ENCODE results near the gene ZFY. TPM values are rescaled to one million over a fixed set of nuclear protein-coding genes. Genes with fewer than 3 reads are reported as not detected.

Gene ZFY
- polyA plus RNA-seq, 10 donors: 0.38 to 13.9 (median 9.8) TPM; not detected in 3

Other genes starting within 250 kb of the ZFY start
- under 1 TPM in 2 of 10 donors, not detected in 8; 0.16 to 0.25 TPM for gene SRY, start 147.7 kb upstream of the ZFY start, polyA plus RNA-seq (ENCODE audit: insufficient read length in 10 of 10)
- 100 to 1,000 TPM in 6 of 10 donors, 1 to 10 TPM in 4; 1.5 to 698 (median 579) TPM for gene RPS4Y1, start 93.8 kb upstream of the ZFY start, polyA plus RNA-seq (ENCODE audit: insufficient read length in 10 of 10)